Panc1 (cell line): ENCODE measurements around the gene HELB.

Source experiments
- POLR2AphosphoS5 ChIP-seq: IDR thresholded peaks from 2 replicates; pipeline ENCODE4 v1.6.1; 2012; ENCODE audit warnings: mild to moderate bottlenecking, low read depth, low read length, moderate library complexity
- TCF7L2 ChIP-seq: IDR thresholded peaks from 2 replicates; pipeline ENCODE4 v1.6.1; 2011; ENCODE audit warnings: mild to moderate bottlenecking, low read depth, low read length, inconsistent platforms
- TF ChIP-seq, protein P1 (sequence below): fragments of 450-650 bp; IDR thresholded peaks from 2 replicates; pipeline ENCODE4 v1.5.1; 2017; ENCODE audit warnings: mild to moderate bottlenecking

DNA sequence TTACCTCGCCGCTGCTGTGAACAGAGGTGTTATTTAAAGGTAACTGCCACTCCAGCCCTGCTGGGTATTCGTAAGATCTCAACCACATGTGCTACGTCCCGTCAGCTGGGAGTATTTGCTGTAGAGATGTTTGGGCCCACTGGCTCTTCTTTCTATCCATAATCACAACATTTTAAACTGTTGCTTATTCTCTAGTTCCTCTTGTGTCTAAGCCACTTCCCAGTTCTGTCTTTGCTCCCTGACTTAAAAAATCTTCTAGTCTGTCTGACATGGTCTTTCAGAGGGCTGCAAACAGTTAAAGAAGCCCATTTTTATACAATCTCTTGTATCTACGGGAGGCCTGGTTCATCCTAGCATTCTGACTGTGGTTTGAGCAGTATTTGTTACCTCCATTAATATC is 33.2 kb upstream of the HELB start:
- TF ChIP-seq, protein P1, sequence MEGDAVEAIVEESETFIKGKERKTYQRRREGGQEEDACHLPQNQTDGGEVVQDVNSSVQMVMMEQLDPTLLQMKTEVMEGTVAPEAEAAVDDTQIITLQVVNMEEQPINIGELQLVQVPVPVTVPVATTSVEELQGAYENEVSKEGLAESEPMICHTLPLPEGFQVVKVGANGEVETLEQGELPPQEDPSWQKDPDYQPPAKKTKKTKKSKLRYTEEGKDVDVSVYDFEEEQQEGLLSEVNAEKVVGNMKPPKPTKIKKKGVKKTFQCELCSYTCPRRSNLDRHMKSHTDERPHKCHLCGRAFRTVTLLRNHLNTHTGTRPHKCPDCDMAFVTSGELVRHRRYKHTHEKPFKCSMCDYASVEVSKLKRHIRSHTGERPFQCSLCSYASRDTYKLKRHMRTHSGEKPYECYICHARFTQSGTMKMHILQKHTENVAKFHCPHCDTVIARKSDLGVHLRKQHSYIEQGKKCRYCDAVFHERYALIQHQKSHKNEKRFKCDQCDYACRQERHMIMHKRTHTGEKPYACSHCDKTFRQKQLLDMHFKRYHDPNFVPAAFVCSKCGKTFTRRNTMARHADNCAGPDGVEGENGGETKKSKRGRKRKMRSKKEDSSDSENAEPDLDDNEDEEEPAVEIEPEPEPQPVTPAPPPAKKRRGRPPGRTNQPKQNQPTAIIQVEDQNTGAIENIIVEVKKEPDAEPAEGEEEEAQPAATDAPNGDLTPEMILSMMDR = no peak
- TF ChIP-seq POLR2AphosphoS5 (no peak), TCF7L2 (no peak)
